IMR-90 (cell line): ENCODE data around the gene KRT79. TPM values are rescaled to one million over a fixed set of nuclear protein-coding genes. Genes with fewer than 3 reads are reported as not detected.

Source experiments
- ATAC-seq: fragments of 200-7000 bp; cut with Tn5 transposase; 2 replicates; pipeline ENCODE4 v1.9.1; 2020; ENCODE audit warnings: low read depth, mild to moderate bottlenecking, moderate library complexity
- BruUV-seq: library from RNA; stranded (reverse); fragments of 400-500 nt; replicated peaks from 2 replicates; lab custom pipeline; 2021; lab: Mats Ljungman, UMichigan
- CTCF ChIA-PET: fragments of 300-600 bp; formaldehyde crosslinking; extraction: SDS; loops from one replicate; lab custom pipeline; 2021; ENCODE audit warnings: antibody characterized with exemption; lab: Yijun Ruan, JAX
- POLR2A ChIA-PET: fragments of 300-600 bp; sonication (Branson Sonifier 250); formaldehyde crosslinking; loops from one replicate; lab custom pipeline; 2022; ENCODE audit warnings: antibody characterized with exemption; ENCODE audit not compliant: unreplicated experiment; lab: Charles Lee
- DNase-seq: peaks from one replicate; pipeline ENCODE4 v3.0.0; 2013
- H2AFZ ChIP-seq: replicated peaks from 2 replicates; pipeline ENCODE3; 2013; ENCODE audit warnings: low read length, mild to moderate bottlenecking; ENCODE audit not compliant: poor library complexity
- H2AK5ac ChIP-seq: 2 replicates; pipeline ENCODE4 v1.6.1; 2013; ENCODE audit warnings: low read depth, low read length, inconsistent platforms
- H2AK9ac ChIP-seq: replicated peaks from 2 replicates; pipeline ENCODE3; 2013; ENCODE audit warnings: mild to moderate bottlenecking, low read depth, low read length, moderate library complexity; ENCODE audit not compliant: poor library complexity
- H2BK120ac ChIP-seq: 2 replicates; pipeline ENCODE4 v1.6.1; 2013; ENCODE audit warnings: low read depth, low read length, inconsistent platforms
- H2BK15ac ChIP-seq: 3 replicates; pipeline ENCODE4 v1.6.1; 2013; ENCODE audit warnings: low read depth, low read length, inconsistent platforms
- H2BK20ac ChIP-seq: 2 replicates; pipeline ENCODE4 v1.6.1; 2013; ENCODE audit warnings: low read depth, mild to moderate bottlenecking, inconsistent platforms, low read length, moderate library complexity
- H2BK5ac ChIP-seq: 2 replicates; pipeline ENCODE4 v1.6.1; 2013; ENCODE audit warnings: mild to moderate bottlenecking, low read depth, low read length, inconsistent platforms; ENCODE audit not compliant: poor library complexity, severe bottlenecking
- H3K14ac ChIP-seq: replicated peaks from 2 replicates; pipeline ENCODE4 v1.6.1; 2013; ENCODE audit warnings: low read depth, low read length, inconsistent platforms
- H3K18ac ChIP-seq: 2 replicates; pipeline ENCODE4 v1.6.1; 2013; ENCODE audit warnings: low read depth, low read length, control low read depth
- H3K23ac ChIP-seq: 2 replicates; pipeline ENCODE4 v1.6.1; 2013; ENCODE audit warnings: low read depth, low read length, inconsistent platforms
- H3K27ac ChIP-seq: 2 replicates; pipeline ENCODE4 v1.5.1; 2013; ENCODE audit warnings: mild to moderate bottlenecking, control low read depth, low read length; ENCODE audit not compliant: insufficient read depth
- H3K27me3 ChIP-seq: 2 replicates; pipeline ENCODE4 v1.6.1; 2013; ENCODE audit warnings: low read length; ENCODE audit not compliant: control insufficient read depth, insufficient read depth
- H3K36me3 ChIP-seq: 2 replicates; pipeline ENCODE4 v1.6.1; 2013; ENCODE audit warnings: low read length, mixed read lengths; ENCODE audit not compliant: control insufficient read depth, insufficient read depth
- H3K4ac ChIP-seq: 2 replicates; pipeline ENCODE4 v1.6.1; 2013; ENCODE audit warnings: low read depth, low read length, inconsistent platforms
- H3K4me1 ChIP-seq: 2 replicates; pipeline ENCODE4 v1.6.1; 2013; ENCODE audit warnings: low read length, mixed read lengths; ENCODE audit not compliant: control insufficient read depth, insufficient read depth
- H3K4me2 ChIP-seq: 2 replicates; pipeline ENCODE4 v1.6.1; 2013; ENCODE audit warnings: low read depth, mild to moderate bottlenecking, control low read depth, low read length, moderate library complexity
- H3K4me3 ChIP-seq: 2 replicates; pipeline ENCODE4 v1.5.1; 2013; ENCODE audit warnings: low read depth, mild to moderate bottlenecking, control low read depth, low read length, moderate library complexity; ENCODE audit not compliant: insufficient read depth
- H3K56ac ChIP-seq: 2 replicates; pipeline ENCODE4 v1.6.1; 2013; ENCODE audit warnings: low read length, inconsistent platforms; ENCODE audit not compliant: insufficient read depth; ENCODE audit errors: extremely low read depth
- H3K79me1 ChIP-seq, 2 experiments: 2 replicates each; pipeline ENCODE4 v1.6.1; 2013; ENCODE audit warnings: low read length in 2 of 2, inconsistent platforms in 1 of 2, low read depth in 1 of 2
- H3K9ac ChIP-seq: 2 replicates; pipeline ENCODE4 v1.6.1; 2013; ENCODE audit warnings: low read depth, low read length, control low read depth
- H3K9me1 ChIP-seq: 2 replicates; pipeline ENCODE4 v1.6.1; 2013; ENCODE audit warnings: low read length, inconsistent platforms; ENCODE audit not compliant: insufficient read depth
- H3K9me3 ChIP-seq: 2 replicates; pipeline ENCODE4 v1.6.1; 2013; ENCODE audit warnings: low read length; ENCODE audit not compliant: control insufficient read depth, insufficient read depth
- H4K20me1 ChIP-seq: 2 replicates; pipeline ENCODE4 v1.6.1; 2013; ENCODE audit warnings: low read length, inconsistent platforms; ENCODE audit not compliant: insufficient read depth
- H4K5ac ChIP-seq: 2 replicates; pipeline ENCODE4 v1.6.1; 2013; ENCODE audit warnings: mild to moderate bottlenecking, low read depth, low read length, control low read depth
- H4K8ac ChIP-seq, 2 experiments: 2 replicates each; pipeline ENCODE4 v1.6.1; 2013; ENCODE audit warnings: low read depth in 2 of 2, low read length in 2 of 2, control low read depth in 1 of 2, inconsistent platforms in 1 of 2
- H4K91ac ChIP-seq: 2 replicates; pipeline ENCODE4 v1.6.1; 2013; ENCODE audit warnings: low read depth, low read length, inconsistent platforms; ENCODE audit not compliant: insufficient read depth
- FOS ChIP-seq: fragments of 150-350 bp; IDR thresholded peaks from 2 replicates; pipeline ENCODE4 v1.6.1; 2016; ENCODE audit warnings: low read depth, low read length
- MAFK ChIP-seq: IDR thresholded peaks from 2 replicates; pipeline ENCODE4 v1.6.1; 2012; ENCODE audit warnings: low read depth, low read length, improper control_type of control experiment
- MXI1 ChIP-seq: IDR thresholded peaks from 2 replicates; pipeline ENCODE4 v1.6.1; 2012; ENCODE audit warnings: low read depth, mild to moderate bottlenecking, low read length, moderate library complexity, borderline replicate concordance
- POLR2A ChIP-seq: IDR thresholded peaks from 2 replicates; pipeline ENCODE4 v1.6.1; 2012; ENCODE audit warnings: mild to moderate bottlenecking, low read depth, low read length
- SMC3 ChIP-seq: fragments of 150-350 bp; IDR thresholded peaks from 2 replicates; pipeline ENCODE4 v1.6.1; 2016; ENCODE audit warnings: low read depth, mild to moderate bottlenecking, antibody characterized with exemption, low read length, moderate library complexity
- WGBS, 2 experiments: methylation state at CpG; one replicate each; pipeline versions ENCODE4 v1.1.5 to v1.1.7; 2013; ENCODE audit warnings: missing lambda C conversion rate in 2 of 2; ENCODE audit not compliant: insufficient read length in 1 of 2; ENCODE audit errors: extremely low coverage in 2 of 2; 5-methylcytosine and 5-hydroxymethylcytosine counted together
- dilution Hi-C: fragments of 300-500 bp; cut with HindIII; formaldehyde crosslinking; loops from one replicate; pipeline ENCODE4 v1.14.3; 2018; ENCODE audit warnings: low sequenced_read_pairs; ENCODE audit not compliant: unreplicated experiment
- in situ Hi-C: fragments of 300-500 bp; cut with MboI; formaldehyde crosslinking; loops from 3 replicates; pipeline ENCODE4 v1.14.3; 2019; ENCODE audit warnings: low sequenced_read_pairs, inconsistent platforms, mixed read lengths
- intact Hi-C: fragments of 100-400 bp; cut with micrococcal nuclease; formaldehyde crosslinking; loops from 2 replicates; pipeline ENCODE4 v1.10.0; 2022
- polyA plus RNA-seq, 3 experiments: library from polyadenylated mRNA; depleted of rRNA; stranded (reverse); fragments of >200 nt; gene quantifications; 2 replicates each; pipeline ENCODE4 v1.2.3, GENCODE V29; 2012; ENCODE audit warnings: low replicate concordance in 1 of 3
- total RNA-seq: library from RNA; depleted of rRNA; stranded (reverse); fragments of >200 nt; gene quantifications from 2 replicates; pipeline ENCODE4 v1.2.3, GENCODE V29; 2012

KRT79 gene
- total and polyA plus RNA-seq, 2 of the 4 experiments (the other 2 are of a cell fraction) = under 0.01 to 0.24 TPM

DNA sequence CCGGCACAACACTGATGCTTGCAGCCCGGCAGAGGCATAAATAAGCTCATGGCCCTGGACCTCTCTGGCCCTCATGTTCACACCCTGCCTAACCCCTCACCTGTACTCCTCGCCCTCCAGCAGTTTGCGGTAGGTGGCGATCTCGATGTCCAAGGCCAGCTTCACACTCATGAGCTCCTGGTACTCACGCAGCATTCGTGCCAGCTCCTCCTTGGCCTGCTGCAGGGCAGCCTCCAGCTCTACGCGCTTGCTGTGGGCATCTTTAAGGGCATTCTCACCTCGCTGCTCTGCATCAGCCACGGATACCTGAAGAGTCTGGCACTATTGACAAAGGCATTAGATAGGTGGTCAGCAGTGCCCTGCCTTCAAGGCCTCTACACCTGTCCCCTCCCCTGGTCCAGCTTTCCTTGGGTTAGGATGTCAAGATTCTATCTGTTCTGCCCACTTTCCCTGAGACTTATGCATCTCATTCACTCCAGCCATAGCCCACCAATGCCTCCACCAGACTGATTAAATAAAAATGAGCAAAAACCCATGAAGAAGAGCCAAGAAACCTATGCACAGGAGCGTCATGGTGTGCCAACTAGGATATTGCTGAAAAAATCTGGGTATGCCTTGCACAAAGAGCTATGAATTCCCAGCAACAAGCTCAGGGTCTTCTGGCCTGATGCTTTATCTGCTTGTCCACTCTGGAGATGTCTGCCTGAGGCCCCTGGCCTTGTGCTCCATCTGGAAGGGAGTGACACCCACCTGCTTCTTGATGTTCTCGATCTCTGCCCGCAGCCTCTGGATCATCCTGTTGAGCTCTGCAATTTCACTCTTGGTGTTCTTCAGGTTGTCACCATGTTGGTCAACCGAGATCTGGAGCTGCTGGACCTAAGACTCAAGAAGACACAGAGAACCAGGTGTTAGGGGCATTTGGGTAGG lies 26.3 kb downstream of the KRT79 start:
- Histone ChIP-seq H4K20me1 (no peaks in the 10 kb centered on the region), H3K4ac (no peak overlapping the region), H4K91ac (no peak overlapping the region), H3K14ac (no peak overlapping the region), H2BK20ac (no peak overlapping the region), H3K18ac (no peak overlapping the region), H3K56ac (no peak overlapping the region), H3K79me1 (no peaks in the 10 kb centered on the region), H3K9ac (no peak overlapping the region), H3K4me1 (no peaks in the 10 kb centered on the region), H2BK120ac (no peak overlapping the region), H3K27me3 (peaks cover 44% of the 10 kb centered on the region), H2AFZ (no peak overlapping the region), H3K36me3 (no peaks in the 10 kb centered on the region), H2AK9ac (no peak overlapping the region), H3K27ac (no peak overlapping the region), H3K9me3 (no peaks in the 10 kb centered on the region), H4K8ac (no peak overlapping the region), H3K9me1 (no peaks in the 10 kb centered on the region), H2AK5ac (no peak overlapping the region), H2BK15ac (no peak overlapping the region), H2BK5ac (no peak overlapping the region), H4K5ac (no peak overlapping the region), H3K4me3 (no peak overlapping the region), H3K4me2 (no peak overlapping the region), H3K23ac (no peak overlapping the region)
- POLR2A ChIA-PET = no interaction called here
- in situ Hi-C loops = no loop called here
- no TSS peak for BruUV-seq
- TF ChIP-seq POLR2A = no peak
- no peak for TF ChIP-seq SMC3
- no peak for TF ChIP-seq MXI1
- TF ChIP-seq FOS = no peak
- TF ChIP-seq MAFK = no peak
- intact Hi-C loops = no loop called here
- 77% methylated on average over 8 of the region's 16 CpGs; no CpG with 5 or more reads in 1 of the 2 experiments for WGBS, 2 experiments
- dilution Hi-C loops = no loop called here
- CTCF ChIA-PET = interaction anchor here (0.8 kb wide), 1 partner anchor 528 kb away, joined by 3 read pairs; no protein-coding TSS in a partner anchor
- ATAC-seq (no peak), DNase-seq (no peak)
